K562 (cell line): ENCODE results near the gene MIS18A. TPM values are rescaled to one million over a fixed set of nuclear protein-coding genes. Genes with fewer than 3 reads are reported as not detected.

Experiments used
- CBX3 ChIP-seq, 2 experiments: IDR thresholded peaks; 1 replicate in 1 of 2; 2 replicates in 1 of 2; pipeline ENCODE4 v1.6.1; 2012; ENCODE audit warnings: inconsistent platforms in 2 of 2, low read length in 2 of 2, borderline replicate concordance in 1 of 2, control low read depth in 1 of 2
- EWSR1 ChIP-seq: fragments of 450-650 bp; IDR thresholded peaks from 2 replicates; pipeline ENCODE4 v1.6.1; 2018; ENCODE audit warnings: borderline replicate concordance, mild to moderate bottlenecking, low read depth, moderate library complexity; ENCODE audit not compliant: partially characterized antibody
- HDGF ChIP-seq: fragments of 450-650 bp; IDR thresholded peaks from 2 replicates; pipeline ENCODE4 v1.6.1; 2016
- MEF2D ChIP-seq: conservative IDR thresholded peaks from 2 replicates; pipeline ENCODE4 v1.6.1; 2016; ENCODE audit warnings: low read depth, missing genetic modification characterization, missing compliant biosample characterization
- NELFE ChIP-seq: IDR thresholded peaks from 2 replicates; pipeline ENCODE4 v1.6.1; 2011; ENCODE audit warnings: mild to moderate bottlenecking; ENCODE audit not compliant: insufficient read depth, insufficient read length
- NFIC ChIP-seq: fragments of 450-650 bp; IDR thresholded peaks from 2 replicates; pipeline ENCODE4 v1.6.1; 2017; ENCODE audit warnings: mild to moderate bottlenecking, inconsistent platforms
- NFXL1 ChIP-seq: fragments of 450-650 bp; formaldehyde crosslinking; IDR thresholded peaks from 2 replicates; pipeline ENCODE4 v1.4.0; 2021; ENCODE audit warnings: mild to moderate bottlenecking
- NR2C1 ChIP-seq, 2 experiments: fragments of 450-650 bp; IDR thresholded peaks; 2 replicates each; pipeline ENCODE4 v1.6.1; 2017; ENCODE audit warnings: mild to moderate bottlenecking in 2 of 2, antibody characterized with exemption in 1 of 2, inconsistent platforms in 1 of 2, missing compliant biosample characterization in 1 of 2, missing genetic modification characterization in 1 of 2
- PURB ChIP-seq: sonication (generic); formaldehyde crosslinking; IDR thresholded peaks from 2 replicates; pipeline ENCODE4 v1.9.0; 2021; ENCODE audit warnings: low read depth, mild to moderate bottlenecking, missing genetic modification reagents
- PYGO2 ChIP-seq: fragments of 450-650 bp; IDR thresholded peaks from 2 replicates; pipeline ENCODE4 v1.6.1; 2016; ENCODE audit warnings: mild to moderate bottlenecking, missing genetic modification characterization, moderate library complexity, missing compliant biosample characterization
- RFX5 ChIP-seq: IDR thresholded peaks from 2 replicates; pipeline ENCODE4 v1.6.1; 2011; ENCODE audit warnings: low read depth, mild to moderate bottlenecking, improper control_type of control experiment, low read length
- RUNX1 ChIP-seq: sonication (generic); IDR thresholded peaks from 2 replicates; pipeline ENCODE4 v1.6.1; 2016; ENCODE audit warnings: antibody characterized with exemption, low read depth
- TAF15 ChIP-seq: fragments of 200-400 bp; formaldehyde crosslinking; IDR thresholded peaks from 2 replicates; pipeline ENCODE4 v1.6.1; 2017; ENCODE audit warnings: mild to moderate bottlenecking, low read depth, low read length, moderate library complexity
- ZBTB11 ChIP-seq, 3 experiments: fragments of 200-800 bp in 1 of 3; fragments of 250-450 bp in 1 of 3; fragments of 450-650 bp in 1 of 3; sonication (Bioruptor Pico) in 1 of 3; sonication (Bioruptor generic) in 1 of 3; formaldehyde crosslinking in 1 of 3; IDR thresholded peaks; 2 replicates each; pipeline versions ENCODE4 v1.6.1 to v1.8.0; 2016 to 2022; ENCODE audit warnings: mild to moderate bottlenecking in 2 of 3, missing genetic modification characterization in 2 of 3, missing compliant biosample characterization in 1 of 3, moderate library complexity in 1 of 3
- ZNF175 ChIP-seq: fragments of 200-800 bp; sonication (Bioruptor generic); IDR thresholded peaks from 2 replicates; pipeline ENCODE4 v1.6.1; 2016; ENCODE audit warnings: low read depth, mild to moderate bottlenecking, missing genetic modification characterization, missing compliant biosample characterization
- ZNF239 ChIP-seq: fragments of 250-450 bp; sonication (Bioruptor Pico); IDR thresholded peaks from 2 replicates; pipeline ENCODE4 v1.4.0; 2020; ENCODE audit warnings: mild to moderate bottlenecking
- ZNF57 ChIP-seq: fragments of 450-650 bp; formaldehyde crosslinking; IDR thresholded peaks from 2 replicates; pipeline ENCODE4 v1.4.0; 2020; ENCODE audit warnings: mild to moderate bottlenecking, moderate library complexity
- polyA plus RNA-seq, 8 experiments: library from polyadenylated mRNA; depleted of rRNA in 4 of 8; stranded (reverse) in 5 of 8; unstranded in 3 of 8; fragments of >200 nt; fragmentation: Nextera tagmentation in 2 of 8; fragmentation: Illumina TruSeq in 1 of 8; extraction: Ambion mirVana in 2 of 8; extraction: Trizol in 1 of 8; gene quantifications; 2 replicates each; pipeline versions ENCODE4 v1.2.1 to v1.2.3, GENCODE V29; 2011 to 2014; ENCODE audit warnings: inconsistent platforms in 1 of 8, missing spikeins in 1 of 8
- total RNA-seq, 7 experiments: library from RNA; depleted of rRNA in 6 of 7; stranded (reverse); fragments of >200 nt in 6 of 7; fragmentation: Illumina TruSeq in 2 of 7; extraction: Trizol in 2 of 7; gene quantifications; 2 replicates each; pipeline versions ENCODE4 v1.2.1 to v1.2.3, GENCODE V29; 2011 to 2021; ENCODE audit warnings: low replicate concordance in 1 of 7
- TF ChIP-seq, protein P1 (sequence below): fragments of 250-450 bp; sonication (Bioruptor Pico); IDR thresholded peaks from 2 replicates; pipeline ENCODE4 v1.8.0; 2021; ENCODE audit warnings: borderline replicate concordance, mild to moderate bottlenecking, moderate library complexity; ENCODE audit not compliant: poor library complexity, severe bottlenecking
- TF ChIP-seq, protein P2 (sequence below): sonication (generic); formaldehyde crosslinking; IDR thresholded peaks from 2 replicates; pipeline ENCODE4 v1.8.0; 2023; ENCODE audit warnings: mild to moderate bottlenecking, missing genetic modification reagents

Gene MIS18A
- total and polyA plus RNA-seq, 9 of the 15 experiments (the other 6 are each of a cell fraction or from before 2014, with no cell fraction given): 17.7 to 75.3 (median 60.3) TPM

DNA sequence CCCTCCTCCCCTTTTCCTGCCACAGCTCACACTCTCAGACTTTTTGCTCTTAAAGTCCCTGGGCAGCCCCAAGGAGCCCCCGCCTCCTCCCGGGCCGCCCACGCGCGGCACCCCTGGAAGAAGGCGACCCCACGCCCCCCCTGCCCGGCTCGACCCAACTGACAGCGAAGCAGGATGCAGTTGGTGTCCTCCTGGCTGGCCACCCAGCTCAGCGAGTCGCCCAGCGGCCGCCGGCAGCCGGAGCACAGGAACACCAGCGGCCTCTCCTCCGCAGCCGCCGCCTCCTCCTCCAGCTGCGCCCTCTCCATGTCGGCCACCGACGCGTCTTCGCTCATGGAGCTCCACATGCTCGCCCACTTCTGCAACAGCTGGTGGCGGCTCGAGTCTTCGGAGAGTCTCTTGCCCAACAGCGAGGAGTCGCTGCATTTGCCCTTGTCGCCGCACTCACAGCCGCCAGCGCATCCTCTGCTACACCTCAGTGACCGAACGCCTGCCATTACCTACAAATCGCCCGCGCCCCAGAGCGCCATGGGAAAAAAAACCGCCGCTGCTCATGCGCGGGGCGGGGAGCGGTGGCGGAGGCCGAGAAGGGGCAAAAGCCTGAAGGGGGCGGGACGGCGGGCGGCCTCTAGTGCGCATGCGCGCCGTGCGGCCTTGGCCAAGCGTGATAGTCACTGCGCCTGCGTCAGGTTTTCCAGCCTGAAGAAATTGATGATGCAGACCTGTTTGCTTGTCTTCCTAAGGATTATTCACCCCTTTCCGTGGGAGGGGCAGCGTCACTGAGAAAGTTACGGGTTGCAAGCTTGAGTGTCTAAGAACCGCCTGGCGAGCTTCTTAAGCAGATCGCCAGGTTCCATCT is at the start of gene MIS18A (continued):
- TF ChIP-seq NELFE (no peak), NR2C1 (IDR thresholded peaks at IDR 0.05) (no peak), NR2C1 (tag; IDR thresholded peaks at IDR 0.05) (no peak), CBX3 (IDR thresholded peaks at IDR 0.05; ENCODE audit: borderline replicate concordance in 1 of 2, low read length in 2 of 2) (no peak), PYGO2 (tag) (no peak), TAF15 (no peak), ZNF175 (CRISPR knock-in tag) (no peak), EWSR1 (no peak), ZNF239 (CRISPR knock-in tag) (no peak), ZNF57 (CRISPR knock-in tag) (no peak), MEF2D (tag) (no peak), PURB (CRISPR knock-in tag) (no peak), ZBTB11 (CRISPR knock-in tag; IDR thresholded peaks at IDR 0.05) (no peak), NFXL1 (CRISPR knock-in tag) (no peak), RFX5 (no peak), NFIC (peak; percentile 60), HDGF (no peak), RUNX1 (no peak)
- TF ChIP-seq, protein P1, sequence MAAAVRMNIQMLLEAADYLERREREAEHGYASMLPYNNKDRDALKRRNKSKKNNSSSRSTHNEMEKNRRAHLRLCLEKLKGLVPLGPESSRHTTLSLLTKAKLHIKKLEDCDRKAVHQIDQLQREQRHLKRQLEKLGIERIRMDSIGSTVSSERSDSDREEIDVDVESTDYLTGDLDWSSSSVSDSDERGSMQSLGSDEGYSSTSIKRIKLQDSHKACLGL (CRISPR knock-in tag): peak; percentile 46
- TF ChIP-seq, protein P2, sequence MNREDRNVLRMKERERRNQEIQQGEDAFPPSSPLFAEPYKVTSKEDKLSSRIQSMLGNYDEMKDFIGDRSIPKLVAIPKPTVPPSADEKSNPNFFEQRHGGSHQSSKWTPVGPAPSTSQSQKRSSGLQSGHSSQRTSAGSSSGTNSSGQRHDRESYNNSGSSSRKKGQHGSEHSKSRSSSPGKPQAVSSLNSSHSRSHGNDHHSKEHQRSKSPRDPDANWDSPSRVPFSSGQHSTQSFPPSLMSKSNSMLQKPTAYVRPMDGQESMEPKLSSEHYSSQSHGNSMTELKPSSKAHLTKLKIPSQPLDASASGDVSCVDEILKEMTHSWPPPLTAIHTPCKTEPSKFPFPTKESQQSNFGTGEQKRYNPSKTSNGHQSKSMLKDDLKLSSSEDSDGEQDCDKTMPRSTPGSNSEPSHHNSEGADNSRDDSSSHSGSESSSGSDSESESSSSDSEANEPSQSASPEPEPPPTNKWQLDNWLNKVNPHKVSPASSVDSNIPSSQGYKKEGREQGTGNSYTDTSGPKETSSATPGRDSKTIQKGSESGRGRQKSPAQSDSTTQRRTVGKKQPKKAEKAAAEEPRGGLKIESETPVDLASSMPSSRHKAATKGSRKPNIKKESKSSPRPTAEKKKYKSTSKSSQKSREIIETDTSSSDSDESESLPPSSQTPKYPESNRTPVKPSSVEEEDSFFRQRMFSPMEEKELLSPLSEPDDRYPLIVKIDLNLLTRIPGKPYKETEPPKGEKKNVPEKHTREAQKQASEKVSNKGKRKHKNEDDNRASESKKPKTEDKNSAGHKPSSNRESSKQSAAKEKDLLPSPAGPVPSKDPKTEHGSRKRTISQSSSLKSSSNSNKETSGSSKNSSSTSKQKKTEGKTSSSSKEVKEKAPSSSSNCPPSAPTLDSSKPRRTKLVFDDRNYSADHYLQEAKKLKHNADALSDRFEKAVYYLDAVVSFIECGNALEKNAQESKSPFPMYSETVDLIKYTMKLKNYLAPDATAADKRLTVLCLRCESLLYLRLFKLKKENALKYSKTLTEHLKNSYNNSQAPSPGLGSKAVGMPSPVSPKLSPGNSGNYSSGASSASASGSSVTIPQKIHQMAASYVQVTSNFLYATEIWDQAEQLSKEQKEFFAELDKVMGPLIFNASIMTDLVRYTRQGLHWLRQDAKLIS (CRISPR knock-in tag): no peak
